ACHN (cell line): ENCODE data around the gene RBM22.
"Not testable (repeated sequence)": the region's sequence is repeated elsewhere in the genome, so short reads cannot be mapped to it uniquely, and the experiment has no call there.

ENCODE experiments used
- DNase-seq: peaks from one replicate; pipeline ENCODE4 v3.0.0-alpha.2; 2015
- in situ Hi-C: cut with HindIII; loops from 2 replicates; pipeline ENCODE4 v1.10.0; 2017; ENCODE audit warnings: low sequenced_read_pairs, low pct_ligation_motif_present, low pct_unique_long_range_greater_than_20kb

RBM22 gene

GRCh38 chr5:150700594-150701377, at the start of gene RBM22:
Gene RBM22 (minus strand): TSS chr5:150701062. CDS start chr5:150700985, 77 bp downstream.
- peak; percentile 86 for DNase-seq
- in situ Hi-C loops, result no loop called here

- in situ Hi-C loops, result no loop called here
- no peak for DNase-seq
These were observed 49.6 kb upstream of the RBM22 start for GRCh38 chr5:150750469-150750868.

DNA sequence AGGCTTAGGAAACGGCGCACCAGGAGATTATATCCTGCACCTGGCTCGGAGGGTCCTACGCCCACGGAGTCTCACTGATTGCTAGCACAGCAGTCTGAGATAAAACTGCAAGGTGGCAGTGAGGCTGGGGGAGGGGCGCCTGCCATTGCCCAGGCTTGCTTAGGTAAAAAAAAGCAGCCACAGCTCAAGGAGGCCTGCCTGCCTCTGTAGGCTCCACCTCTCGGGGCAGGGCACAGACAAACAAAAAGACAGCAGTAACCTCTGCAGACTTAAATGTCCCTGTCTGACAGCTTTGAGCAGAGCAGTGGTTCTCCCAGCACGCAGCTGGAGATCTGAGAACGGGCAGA, 42.3 kb upstream of the RBM22 start:
- DNase-seq, in situ Hi-C loops: not testable (repeated sequence)

- in situ Hi-C loops, DNase-seq: not testable (repeated sequence)
These were observed 41.7 kb upstream of the RBM22 start for GRCh38 chr5:150742455-150743141.

- in situ Hi-C loops, result no loop called here
- DNase-seq, result no peak
These were observed 40.1 kb upstream of the RBM22 start for GRCh38 chr5:150740992-150741391.

- DNase-seq, result no peak
- in situ Hi-C loops, result no loop called here
These were observed 38.0 kb upstream of the RBM22 start for GRCh38 chr5:150738862-150739261.

DNA sequence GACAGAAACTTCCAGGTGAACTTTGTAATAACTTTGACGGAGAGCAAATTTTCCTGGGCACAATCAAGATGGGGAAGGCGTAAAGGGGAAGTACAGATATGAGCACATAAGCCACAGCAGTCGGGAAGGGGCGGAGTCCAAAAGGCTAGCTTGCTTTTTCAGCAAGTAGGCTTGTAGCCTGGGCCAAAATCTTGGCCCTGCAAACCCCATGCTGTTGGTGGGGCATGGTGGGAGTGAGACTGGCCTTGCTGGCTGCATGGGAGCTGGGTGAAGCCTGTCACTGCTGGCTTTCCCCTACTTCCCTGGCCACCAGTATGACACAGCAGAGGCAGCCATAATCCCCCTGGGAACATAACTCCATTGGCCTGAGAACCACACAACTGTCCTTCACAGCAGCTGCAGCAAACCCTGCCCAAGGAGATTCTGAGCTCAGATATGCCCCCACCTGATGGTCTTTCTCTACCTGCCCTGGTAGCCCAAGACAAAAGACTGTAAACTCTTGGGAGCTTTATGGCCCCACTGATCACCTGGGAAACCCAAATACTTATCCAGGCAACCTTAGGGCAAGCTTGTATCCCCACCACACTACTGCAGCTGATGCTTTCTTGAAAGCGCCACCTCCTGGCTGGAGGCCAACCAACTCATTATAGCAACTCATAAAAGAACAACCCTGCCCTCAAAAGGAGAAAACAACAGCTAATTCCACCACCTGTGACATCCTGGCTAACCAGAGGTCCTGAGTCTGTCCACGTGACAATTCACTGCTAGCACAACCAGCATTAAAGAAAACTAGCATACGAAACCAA, 33.9 kb upstream of the RBM22 start:
- in situ Hi-C loops, result no loop called here
- DNase-seq, result no peak

- DNase-seq, result no peak
These were observed 30.9 kb upstream of the RBM22 start for GRCh38 chr5:150731669-150732242.

DNA sequence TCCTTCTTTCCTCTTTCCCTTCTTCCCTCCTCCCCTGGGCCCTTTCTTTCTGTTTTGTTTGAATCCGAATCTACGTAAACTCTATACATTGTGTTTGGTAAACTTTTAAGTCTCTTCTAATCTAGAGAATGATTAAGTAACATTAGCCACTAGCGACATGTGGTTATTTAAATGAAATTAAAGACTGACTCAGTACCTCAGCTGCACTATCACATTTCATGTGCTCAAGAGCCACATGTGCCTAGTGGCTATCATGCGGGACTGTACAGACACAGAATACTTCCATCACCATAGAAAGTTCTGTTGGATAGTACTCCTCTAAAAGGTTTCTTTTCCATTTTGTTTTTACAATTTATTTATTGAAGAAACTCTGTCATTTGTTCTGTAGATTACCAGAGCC, 29.0 kb upstream of the RBM22 start:
- in situ Hi-C loops, result no loop called here

More at GRCh38 chr5:150731669-150732242, 30.9 kb upstream of the RBM22 start:
- in situ Hi-C loops, result no loop called here

GRCh38 chr5:150723845-150724244, 23.0 kb upstream of the RBM22 start:
- no peak for DNase-seq
- in situ Hi-C loops, result no loop called here

More for the DNA sequence above, 29.0 kb upstream of the RBM22 start:
- DNase-seq, result no peak

DNA sequence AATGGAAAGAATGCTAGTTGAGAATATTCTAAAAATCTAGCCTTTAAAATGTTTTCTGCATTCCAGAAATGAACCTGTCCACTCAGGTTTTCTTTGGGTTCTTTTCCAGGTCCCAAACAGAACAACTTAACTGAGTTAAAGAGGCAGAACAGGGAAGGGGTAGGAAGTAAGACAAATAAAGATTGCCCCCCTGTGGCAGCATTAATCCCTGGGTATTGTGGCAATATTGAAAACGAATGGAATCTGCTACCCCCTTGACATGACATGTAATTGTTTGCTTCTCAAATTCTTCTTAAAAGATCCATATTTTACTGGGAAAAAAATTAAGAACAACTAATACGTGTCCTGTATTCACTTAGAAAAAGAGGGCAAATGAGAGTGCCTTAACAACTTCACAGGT, 9.3 kb upstream of the RBM22 start:
- in situ Hi-C loops, result no loop called here
- DNase-seq, result no peak

- in situ Hi-C loops, result no loop called here
- DNase-seq, result no peak
These were observed 6.0 kb upstream of the RBM22 start for GRCh38 chr5:150706776-150707390.

- in situ Hi-C loops, result no loop called here
- no peak for DNase-seq
These were observed 2.9 kb upstream of the RBM22 start for GRCh38 chr5:150703762-150704161.

DNA sequence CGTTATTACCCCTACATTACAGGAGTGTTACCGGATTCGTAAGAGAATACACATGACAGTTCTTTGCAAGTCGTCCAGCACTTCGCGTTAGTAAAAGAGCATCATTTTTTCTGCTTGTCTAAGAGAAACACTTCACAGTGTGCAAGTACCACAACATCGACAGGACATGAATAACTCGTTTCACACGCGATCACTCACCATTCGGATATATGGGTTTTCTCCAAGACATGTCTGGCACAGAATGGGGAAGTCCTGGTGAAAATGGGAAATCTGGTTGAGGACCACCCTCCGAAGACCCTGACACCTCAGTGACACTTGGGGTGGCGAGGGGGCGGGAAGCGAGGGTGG, 642 bp downstream of the RBM22 start:
- no peak for DNase-seq
- in situ Hi-C loops, result no loop called here

DNA sequence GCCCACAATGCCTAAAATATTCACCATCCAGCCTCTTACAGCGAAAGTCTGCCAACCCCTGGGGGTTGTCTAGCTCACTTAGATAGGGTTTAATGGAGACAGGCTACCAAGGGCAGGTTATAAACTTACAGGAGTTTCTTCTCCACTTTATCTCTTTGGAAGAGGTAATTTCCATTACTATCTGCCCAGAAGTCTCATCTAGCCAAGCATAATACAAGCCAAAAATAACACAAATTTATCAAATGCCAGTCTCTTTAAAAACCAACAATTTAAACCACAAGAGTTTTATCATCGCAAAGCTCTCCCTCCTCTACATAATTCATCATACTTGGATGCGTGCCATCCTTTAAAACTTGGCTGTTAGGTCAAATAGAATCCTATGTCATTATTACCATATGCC, 6.2 kb downstream of the RBM22 start:
- in situ Hi-C loops, result no loop called here
- DNase-seq, result no peak

DNA sequence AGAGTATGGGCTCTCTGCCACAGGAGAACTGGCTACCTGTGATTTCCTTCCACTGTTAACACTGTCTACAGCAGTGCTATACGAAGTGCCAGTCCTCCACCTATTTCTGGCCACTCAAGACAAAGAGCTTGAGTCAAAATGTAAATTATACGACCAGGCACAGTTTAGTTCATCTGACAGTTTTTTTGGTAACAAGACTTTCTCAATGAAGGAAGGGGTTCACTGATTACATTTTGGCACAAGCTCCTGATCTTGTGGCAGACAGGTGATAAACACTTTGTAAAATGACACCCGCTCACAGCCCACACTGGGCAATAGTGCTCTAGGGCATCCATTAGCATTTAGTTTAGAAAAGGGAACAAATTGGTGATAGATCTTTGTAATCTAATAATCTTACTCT, 8.6 kb downstream of the RBM22 start:
- in situ Hi-C loops, result no loop called here
- DNase-seq, result no peak

DNA sequence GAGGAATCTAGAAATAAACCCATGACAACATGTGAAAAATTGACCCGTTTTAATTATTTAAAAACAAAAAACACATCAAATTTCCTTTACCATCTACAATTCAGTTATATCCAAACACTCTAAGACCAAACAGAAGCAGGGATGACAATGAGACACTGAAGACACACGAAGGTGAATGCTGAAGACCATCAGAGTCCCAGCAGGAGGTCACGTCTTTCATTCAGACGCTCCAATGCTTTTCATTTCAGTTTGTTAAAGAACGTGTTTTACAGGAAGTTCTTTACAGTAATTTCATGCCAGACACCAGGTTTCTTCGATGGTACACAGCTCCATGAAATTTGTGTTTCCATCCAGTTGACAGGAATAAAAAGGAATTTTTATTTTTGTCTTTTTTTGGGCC, 10.1 kb downstream of the RBM22 start:
- in situ Hi-C loops, result no loop called here
- no peak for DNase-seq

DNA sequence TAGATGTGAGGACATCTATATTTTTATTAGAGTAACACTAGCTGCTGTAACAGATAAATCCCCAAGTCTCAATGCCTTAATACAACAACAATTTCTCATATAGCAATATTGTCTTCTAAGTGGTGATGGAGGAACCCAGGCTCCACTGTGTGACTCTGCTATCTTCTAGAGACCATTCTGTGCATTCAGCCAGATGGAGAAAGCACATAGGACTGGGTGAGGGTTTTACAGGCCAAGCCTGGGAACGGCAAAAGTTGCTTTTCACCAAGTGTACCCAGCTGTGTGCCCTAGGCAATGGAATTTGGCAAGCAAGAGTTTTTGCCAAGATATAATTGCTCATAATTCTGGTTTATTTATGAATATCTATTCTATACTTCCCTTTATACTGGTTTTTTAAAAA, 11.7 kb downstream of the RBM22 start:
- no peak for DNase-seq
- in situ Hi-C loops, result no loop called here

GRCh38 chr5:150676578-150676977, 24.3 kb downstream of the RBM22 start:
- no peak for DNase-seq
- in situ Hi-C loops, result no loop called here
